NCI-H2196 treated with DMSO at 0.1 percent for 48 hours (cell line): ENCODE data around the gene SMIM35.
"Not testable (repeated sequence)": the region's sequence is repeated elsewhere in the genome, so short reads cannot be mapped to it uniquely, and the experiment has no call there.

Experiments used
- DNase-seq: peaks from one replicate; lab custom pipeline; 2025; ENCODE audit not compliant: unreplicated experiment; lab: John Stamatoyannopoulos, UW

Gene SMIM35

DNA sequence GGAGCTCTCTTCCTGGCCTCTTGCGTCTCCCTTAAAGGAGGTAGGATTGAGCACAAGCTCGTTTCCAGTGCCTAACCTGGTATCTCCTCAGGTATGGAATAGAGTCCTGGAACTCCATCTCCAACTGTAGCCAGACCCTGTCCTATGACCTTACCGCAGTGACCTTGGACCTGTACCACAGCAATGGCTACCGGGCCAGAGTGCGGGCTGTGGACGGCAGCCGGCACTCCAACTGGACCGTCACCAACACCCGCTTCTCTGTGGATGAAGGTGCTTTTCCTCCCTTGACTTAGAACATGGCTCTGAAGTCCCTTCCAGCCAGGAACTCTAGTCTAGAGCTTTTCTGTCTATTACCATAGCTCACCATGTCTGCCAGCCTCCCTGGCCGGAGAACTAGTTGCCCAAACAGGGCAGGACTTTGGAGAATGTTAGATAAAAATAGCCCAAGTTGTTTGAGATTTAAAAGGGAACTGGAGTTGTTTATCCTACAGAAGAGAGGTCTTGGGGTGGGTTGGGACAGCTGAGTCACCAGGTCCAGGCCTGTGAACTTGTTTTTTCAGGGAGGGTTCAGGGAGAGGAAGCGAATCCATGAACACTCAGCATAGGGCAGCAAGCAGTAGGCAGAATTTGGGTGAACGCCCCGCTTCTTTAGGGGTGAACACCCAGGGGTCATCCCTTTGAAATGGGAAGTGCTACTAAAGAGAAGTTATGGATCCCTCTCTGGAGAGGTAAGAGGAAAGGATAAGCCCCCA, 97.2 kb downstream of the SMIM35 start:
- no peak for DNase-seq

DNA sequence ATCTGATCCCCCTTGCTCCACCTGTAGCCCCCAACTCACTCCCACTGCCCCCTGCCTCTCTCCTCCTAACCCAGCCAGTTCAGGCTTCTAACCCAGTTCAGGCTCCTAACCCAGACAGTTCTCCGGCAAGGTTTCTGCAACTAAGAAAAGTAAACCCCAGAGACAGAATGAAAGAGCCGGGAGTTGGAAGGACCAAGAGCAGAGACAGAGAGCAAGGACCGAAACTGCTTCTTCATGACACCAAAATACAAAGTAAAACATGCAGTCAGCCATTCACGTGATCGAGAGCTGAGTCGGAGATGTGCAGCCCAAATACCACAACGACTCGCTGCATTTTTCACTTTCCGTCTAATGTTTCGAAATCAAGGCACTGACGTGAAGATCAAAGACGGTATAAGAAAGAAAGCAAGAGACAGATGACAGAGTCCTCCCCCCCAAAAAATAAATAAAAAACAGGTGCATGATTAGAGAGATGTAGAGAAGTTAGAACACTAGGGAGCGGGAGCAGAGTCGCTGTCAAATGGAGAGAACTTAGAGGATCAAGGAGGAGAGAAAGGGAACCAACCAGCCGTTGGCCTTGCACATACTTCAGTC, 99.7 kb downstream of the SMIM35 start:
- no peak for DNase-seq

- peak; percentile 42 for DNase-seq
Observed at GRCh38 chr11:117985953-117986887, 100.5 kb downstream of the SMIM35 start, which contains the start of gene IL10RA. Gene IL10RA (plus strand): TSS chr11:117986394. CDS start chr11:117986468, 74 bp downstream.

DNA sequence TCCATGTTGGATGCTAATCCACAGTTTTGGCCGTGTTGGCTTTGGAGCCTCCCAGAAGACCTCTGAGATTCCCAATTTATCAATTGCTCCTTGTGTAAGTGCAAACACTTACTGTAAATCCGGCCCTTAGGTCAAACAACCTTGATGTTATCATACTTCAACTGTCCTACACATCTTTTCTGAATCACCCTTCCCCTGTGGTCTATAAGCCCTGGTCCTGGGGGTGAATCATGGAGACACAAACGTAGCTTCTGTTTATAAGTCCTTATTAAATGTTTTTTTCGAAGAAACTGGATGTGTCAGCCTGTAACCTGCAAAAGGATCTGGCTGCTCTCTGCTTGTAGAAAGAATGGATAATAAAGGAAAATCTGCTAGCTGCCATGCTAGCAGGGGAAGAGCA, 102.3 kb downstream of the SMIM35 start:
- no peak for DNase-seq

GRCh38 chr11:117983163-117983475, 103.6 kb downstream of the SMIM35 start:
- no peak for DNase-seq

DNA sequence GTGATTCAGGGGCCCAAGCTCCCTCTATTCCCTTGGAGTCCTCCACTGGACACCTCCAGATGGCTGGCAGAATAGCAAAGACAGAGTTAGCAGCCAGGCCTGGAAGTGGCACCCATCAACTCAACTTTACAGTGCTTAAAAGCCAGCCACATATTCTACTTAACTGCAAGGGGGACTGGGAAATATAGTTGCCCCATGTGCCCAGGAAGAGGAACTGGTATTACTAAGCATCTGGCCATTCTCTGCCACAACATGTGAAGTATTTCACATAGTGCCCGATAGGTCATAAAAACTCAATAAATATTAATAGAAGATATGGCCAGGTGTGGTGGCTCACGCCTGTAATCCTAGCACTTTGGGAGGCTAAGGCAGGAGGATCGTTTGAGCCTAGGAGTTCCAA, 106.0 kb downstream of the SMIM35 start:
- DNase-seq, result no peak

DNA sequence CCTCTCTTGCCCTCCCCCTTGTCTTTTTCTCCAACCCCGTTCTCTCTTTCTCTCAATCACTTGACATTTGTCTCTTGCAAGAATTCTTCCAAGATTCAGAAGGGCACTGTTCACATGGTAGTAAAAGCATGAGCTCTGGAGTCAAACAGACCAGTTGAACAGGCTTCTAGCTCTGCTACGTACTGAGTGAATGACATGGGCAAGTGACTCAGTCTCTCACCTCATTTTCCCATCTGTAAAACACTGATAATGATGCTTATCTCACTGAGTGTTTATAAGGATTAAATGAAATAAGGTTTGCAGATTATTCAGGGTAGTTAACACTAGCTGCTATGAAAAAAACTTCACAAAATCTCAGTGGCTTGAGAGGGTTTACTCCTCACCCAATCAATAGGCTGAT, 106.5 kb downstream of the SMIM35 start:
- no peak for DNase-seq

- DNase-seq, result no peak
Observed at GRCh38 chr11:117979481-117980211, 107.1 kb downstream of the SMIM35 start.

GRCh38 chr11:117978991-117979390, 107.8 kb downstream of the SMIM35 start:
- no peak for DNase-seq

DNA sequence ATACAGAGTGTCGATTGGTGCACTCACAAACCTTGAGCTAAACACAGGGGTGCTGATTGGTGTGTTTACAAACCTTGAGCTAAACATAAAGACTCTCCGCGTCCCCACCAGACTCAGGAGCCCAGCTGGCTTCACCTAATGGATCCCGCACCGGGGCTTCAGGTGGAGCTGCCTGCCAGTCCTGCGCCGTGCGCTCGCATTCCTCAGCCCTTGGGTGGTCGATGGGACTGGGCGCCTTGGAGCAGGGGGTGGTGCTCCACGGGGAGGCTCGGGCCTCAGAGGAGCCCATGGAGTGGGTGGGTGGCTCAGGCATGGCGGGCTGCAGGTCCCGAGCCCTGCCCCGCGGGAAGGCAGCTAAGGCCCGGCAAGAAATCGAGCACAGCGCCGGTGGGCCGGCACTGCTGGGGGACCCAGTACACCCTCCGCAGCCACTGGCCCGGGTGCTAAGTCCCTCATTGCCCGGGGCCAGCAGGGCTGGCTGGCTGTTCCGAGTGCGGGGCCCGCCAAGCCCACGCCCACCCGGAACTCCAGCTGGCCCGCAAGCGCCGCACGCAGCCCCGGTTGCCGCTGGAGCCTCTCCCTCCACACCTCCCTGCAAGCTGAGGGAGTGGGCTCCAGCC, 108.4 kb downstream of the SMIM35 start:
- not testable (repeated sequence) for DNase-seq

DNA sequence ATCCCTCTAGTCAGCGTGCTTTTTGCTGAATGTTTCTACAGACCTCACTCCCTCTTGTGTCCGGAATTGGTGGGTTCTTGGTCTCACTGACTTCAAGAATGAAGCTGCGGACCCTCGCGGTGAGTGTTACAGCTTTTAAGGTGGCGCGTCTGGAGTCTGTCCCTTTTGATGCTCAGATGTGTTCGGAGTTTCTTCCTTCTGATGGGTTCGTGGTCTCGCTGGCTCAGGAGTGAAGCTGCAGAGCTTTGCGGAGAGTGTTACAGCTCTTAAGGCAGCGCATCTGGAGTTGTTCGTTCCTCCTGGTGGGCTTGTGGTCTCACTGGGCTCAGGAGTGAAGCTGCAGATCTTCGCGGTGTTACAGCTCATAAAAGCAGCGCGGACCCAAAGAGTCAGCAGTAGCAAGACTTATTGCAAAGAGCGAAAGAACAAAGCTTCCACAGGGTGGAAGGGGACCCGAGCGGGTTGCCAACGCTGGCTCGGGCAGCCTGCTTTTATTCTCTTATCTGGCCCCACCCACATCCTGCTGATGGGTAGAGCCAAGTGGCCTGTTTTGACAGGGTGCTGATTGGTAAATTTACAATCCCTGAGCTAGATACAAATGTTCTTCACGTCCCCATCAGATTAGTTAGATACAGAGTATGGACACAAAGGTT, 109.0 kb downstream of the SMIM35 start:
- DNase-seq, result not testable (repeated sequence)

- no peak for DNase-seq
Observed at GRCh38 chr11:117977029-117977428, 109.7 kb downstream of the SMIM35 start.

GRCh38 chr11:117976445-117976844, 110.3 kb downstream of the SMIM35 start:
- no peak for DNase-seq

DNA sequence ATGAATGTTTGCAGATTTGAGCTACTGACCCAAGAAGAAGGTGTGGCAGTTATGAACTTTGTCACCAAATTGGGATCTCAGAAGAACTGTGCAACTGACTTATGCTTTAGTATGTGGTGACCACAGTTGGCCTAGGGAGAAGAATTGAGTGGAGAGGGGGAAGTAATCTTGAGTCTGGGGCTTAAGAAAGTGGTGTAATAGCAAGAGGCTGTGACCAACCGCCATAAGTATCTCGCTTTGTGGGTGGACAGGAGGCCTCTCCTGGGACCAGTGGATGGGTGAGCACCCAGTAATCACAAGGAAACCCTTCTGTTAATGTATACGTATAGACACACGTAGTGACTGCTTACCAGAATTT, 113.3 kb downstream of the SMIM35 start:
- DNase-seq, result no peak

GRCh38 chr11:117972629-117973502, 113.9 kb downstream of the SMIM35 start:
- DNase-seq, result peak; percentile 45

DNA sequence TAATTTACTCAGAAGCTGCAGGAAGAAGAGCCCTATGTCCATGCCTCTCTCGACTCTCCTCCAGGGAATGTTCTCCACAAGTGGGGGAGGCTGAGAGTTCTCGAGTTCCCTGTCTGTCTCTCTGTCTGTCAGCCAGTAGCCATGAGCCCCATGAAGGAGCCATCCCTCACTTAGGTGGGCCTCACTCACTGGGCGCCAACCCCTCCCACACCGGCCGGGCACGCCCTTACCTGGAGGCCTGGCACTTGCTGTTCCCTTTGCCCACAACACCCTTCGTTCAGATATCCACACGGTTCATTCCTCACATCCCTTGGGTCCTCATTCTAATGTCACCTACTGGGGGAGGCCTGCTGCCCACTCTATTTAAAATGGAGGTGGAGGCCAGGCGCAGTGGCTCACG, 114.7 kb downstream of the SMIM35 start:
- DNase-seq, result no peak

GRCh38 chr11:117970400-117971024, 116.3 kb downstream of the SMIM35 start:
- no peak for DNase-seq

- DNase-seq, result no peak
Observed at GRCh38 chr11:117969160-117969991, 117.4 kb downstream of the SMIM35 start.
